KBM-7 (cell line): ENCODE data around the gene NUP153.
A peak's percentile ranks its signal among the peaks of the same experiment; 100 is the strongest.
"Not testable (repeated sequence)": the region's sequence is repeated elsewhere in the genome, so short reads cannot be mapped to it uniquely, and the experiment has no call there.

ENCODE experiments used
- DNase-seq: peaks from one replicate; pipeline ENCODE4 v3.0.0-alpha.2; 2015
- in situ Hi-C: fragments of 300-500 bp; cut with MboI; formaldehyde crosslinking; loops from 2 replicates; pipeline ENCODE4 v1.14.3; 2020; ENCODE audit warnings: low sequenced_read_pairs, low pct_unique_long_range_greater_than_20kb, mixed read lengths

The NUP153 gene

DNA sequence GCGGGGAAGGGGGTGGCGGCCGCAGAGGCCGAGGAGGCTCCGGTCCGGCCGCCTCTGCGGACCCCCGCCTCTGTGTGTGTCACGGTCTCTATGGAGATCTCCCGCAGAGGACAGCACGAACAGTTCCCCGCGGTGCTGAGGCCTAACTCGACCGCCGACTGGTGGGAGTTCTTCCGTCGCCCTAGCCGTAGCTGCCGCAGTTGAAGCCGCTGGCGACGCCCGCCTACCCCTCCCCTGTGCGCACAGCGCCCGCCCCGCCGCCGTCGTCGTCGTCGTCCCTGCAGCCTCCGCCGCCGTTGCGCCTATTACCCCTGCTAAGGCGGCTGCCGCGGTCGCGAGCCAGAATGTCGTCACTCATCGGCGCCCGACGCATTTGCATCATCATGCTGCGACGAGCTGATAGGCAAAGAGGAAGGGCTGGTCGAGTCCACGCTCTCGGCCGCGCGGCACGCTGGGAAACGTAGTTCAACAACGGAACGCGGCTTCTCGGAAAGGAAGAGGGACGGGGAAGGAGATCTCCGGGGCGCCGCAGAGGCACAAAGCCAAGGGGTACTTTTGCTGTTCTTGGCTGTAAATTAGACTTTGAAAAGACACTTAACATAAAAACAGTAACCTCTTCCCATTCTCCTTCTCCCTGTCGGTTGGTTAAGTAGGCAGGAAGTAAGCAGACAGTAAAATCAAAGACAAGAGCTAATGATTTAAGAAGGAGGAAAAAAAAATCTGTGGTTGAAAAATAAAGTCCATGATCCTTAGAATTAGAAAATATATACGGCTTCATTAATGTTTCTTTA lies at the start of gene NUP153:
TSS of gene NUP153 (minus strand) at position 346 of the 791 bp plus-strand sequence. CDS start 538 bp downstream, outside the sequence.
- DNase-seq, result peak; percentile 99
- in situ Hi-C loops, result no loop called here

DNA sequence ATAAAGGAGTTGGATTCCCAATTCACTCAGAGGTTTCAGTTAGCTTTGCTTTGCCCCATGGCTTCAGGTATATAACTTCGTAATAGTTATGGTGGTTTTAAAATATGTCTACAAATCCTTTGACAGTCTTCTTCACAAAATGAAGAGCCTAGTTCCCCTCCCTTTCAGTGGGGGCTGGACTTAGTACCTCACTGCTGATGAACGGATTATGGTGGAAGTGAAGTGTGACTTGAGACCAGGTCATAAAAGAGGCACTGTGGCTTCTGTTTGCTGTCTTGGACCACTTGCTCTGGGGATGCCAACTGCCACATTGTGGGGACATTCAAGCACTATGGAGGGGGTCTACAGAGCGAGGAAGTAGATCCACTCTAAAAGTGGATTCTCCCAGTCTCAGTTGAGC lies 47.5 kb upstream of the NUP153 start:
- DNase-seq, result peak; percentile 5

DNA sequence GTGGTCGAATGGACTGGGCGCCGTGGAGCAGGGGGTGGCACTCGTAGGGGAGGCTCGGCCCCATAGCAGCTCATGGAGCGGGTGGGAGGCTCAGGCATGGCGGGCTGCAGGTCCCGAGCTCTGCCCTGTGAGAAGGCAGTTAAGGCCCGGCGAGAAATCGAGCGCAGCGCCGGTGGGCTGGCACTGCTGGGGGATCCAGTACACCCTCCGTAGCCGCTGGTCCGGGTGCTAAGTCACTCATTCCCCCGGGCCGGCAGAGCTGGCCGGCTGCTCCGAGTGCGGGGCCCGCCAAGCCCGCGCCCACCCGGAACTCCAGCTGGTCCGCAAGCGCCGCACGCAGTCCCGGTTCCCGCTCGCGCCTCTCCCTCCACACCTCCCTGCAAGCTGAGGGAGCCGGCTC lies 38.6 kb upstream of the NUP153 start:
- DNase-seq, in situ Hi-C loops: not testable (repeated sequence)

More for the DNA sequence above, 47.5 kb upstream of the NUP153 start:
- in situ Hi-C loops, result no loop called here

DNA sequence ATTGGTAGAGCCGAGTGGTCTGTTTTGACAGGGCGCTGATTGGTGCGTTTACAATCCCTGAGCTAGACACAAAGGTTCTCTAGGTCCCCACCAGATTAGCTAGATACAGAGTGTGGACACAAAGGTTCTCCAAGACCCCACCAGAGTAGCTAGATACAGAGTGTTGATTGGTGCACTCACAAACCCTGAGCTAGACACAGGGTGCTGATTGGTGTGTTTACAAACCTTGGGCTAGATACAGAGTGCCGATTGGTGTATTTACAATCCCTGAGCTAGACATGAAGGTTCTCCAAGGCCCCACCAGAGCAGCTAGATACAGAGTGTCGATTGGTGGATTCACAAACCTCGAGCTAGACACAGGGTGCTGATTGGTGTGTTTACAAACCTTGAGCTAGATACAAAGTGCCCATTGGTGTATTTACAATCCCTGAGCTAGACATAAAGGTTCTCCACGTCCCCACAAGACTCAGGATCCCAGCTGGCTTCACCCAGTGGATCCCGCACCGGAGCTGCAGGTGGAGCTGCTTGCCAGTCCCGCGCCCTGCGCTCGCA lies 38.1 kb upstream of the NUP153 start:
- DNase-seq, in situ Hi-C loops: not testable (repeated sequence)

DNA sequence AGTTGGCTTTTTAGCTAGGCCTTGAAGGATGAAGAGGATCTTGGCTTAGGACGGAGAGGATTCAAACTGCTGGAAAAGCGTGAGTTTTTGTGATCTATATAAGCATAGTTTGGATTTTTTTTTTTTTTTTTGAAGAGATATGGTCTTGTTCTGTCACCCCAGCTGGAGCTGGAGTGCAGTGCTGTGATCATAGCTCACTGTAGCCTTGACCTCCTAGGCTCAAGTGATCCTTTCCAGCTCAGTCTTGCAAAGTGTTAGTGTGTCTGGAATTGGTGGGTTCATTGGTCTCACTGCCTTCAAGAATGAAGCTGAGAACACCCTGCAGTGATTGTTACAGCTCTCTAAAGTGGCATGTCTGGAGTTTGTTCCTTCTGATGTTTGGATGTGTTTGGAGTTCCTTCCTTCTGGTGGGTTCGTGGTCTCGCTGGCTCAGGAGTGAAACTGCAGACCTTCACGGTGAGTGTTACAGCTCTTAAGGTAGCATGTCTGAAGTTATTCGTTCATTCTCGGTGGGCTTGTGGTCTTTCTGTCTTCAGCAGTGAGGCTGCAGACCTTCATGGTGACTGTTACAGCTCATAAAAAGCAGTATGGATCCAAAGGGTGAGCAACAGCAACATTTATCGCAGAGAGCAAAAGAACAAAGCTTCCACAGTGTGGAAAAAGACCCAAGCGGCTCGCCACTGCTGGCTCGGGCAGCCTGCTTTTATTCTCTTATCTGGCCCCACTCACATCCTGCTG lies 37.5 kb upstream of the NUP153 start:
- no peak for DNase-seq
- in situ Hi-C loops, result no loop called here

DNA sequence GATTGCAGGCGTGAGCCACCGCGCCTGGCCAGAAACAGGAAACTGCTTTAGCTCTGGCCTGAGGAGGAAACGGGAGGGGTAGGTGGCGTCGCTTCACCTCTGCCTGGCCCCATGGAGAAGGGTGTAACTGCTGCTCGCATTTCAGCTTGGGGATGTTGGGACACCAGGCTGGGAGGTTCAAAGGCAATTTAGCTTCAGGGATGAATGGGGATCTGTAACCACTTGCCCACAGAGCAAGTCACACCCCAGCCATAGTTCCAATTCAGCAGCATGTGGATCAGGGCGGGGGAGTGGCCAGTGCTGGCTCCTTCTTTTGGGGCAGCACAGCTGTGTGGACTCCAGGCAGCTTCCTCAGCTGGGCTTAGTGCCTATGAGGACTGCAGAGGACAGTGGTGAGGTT lies 34.8 kb upstream of the NUP153 start:
- DNase-seq, result peak; percentile 52
- in situ Hi-C loops, result no loop called here

DNA sequence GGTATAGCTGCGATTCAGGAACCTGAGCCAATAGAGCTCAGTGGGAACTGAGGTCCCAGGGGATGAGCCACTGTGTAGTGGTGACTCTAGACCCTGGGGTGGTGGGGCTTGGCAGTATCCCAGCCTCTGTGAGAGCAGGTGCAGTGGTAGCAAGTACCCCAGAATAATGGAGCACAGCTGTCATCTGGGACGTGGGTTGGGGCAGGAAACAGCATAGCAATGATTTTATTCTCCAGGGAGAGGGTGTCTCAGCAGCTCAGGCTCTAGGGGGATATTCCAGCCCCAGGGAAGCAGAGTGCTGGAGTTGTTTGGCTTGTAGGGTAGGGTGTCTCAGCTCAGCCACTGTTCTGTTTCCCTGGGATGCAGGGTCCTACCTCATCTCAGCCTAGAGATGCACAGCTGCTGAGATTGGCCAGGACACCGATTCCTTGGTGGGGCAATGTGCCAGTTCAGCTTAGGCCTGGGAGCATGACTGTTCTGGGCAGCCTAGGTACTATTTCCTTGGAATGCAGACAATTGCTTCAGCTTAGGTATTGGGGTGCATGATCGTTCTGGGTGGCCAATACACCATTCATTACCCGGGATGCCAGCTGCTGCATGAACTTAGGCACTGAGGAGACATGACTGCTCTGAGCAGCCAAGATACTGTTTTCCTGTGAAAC lies 34.0 kb upstream of the NUP153 start:
- DNase-seq, result no peak
- in situ Hi-C loops, result no loop called here

DNA sequence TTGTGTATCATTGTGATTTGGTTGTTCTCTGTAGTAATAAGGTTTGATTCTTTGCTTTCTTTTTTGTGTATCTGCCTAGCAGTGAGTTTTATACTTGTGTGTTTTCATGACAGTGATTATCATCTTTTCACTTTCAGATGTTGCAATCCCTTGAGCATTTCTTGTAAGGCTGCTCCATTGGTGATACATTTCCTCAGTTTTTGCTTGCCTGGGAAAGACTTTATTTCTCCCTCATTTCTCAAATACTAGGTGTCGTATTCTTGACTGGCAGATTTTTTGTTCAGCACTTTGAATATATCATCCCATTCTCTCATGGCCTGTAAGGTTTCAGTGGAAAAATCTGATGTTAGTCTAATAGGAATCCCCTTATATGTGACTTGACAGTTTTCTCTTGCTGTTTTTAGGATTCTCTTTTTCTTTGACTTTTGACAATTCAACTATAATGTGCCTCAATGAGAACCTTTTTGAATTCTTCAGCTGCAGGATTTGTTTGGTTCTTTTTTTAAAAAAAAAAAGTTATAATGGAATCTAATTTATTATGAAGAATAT lies 31.1 kb upstream of the NUP153 start:
- no peak for DNase-seq
- in situ Hi-C loops, result no loop called here

DNA sequence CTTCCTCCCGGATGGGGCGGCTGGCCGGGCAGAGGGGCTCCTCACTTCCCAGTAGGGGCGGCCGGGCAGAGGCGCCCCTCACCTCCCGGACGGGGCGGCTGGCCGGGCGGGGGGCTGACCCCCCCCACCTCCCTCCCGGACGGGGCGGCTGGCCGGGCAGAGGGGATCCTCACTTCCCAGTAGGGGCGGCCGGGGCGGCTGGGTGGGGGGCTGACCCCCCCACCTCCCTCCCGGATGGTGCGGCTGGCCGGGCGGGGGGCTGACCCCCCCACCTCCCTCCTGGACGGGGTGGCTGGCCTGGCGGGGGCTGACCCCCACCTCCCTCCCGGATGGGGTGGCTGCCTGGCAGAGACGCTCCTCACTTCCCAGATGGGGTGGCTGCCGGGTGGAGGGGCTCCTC lies 28.6 kb upstream of the NUP153 start:
- DNase-seq, in situ Hi-C loops: not testable (repeated sequence)

DNA sequence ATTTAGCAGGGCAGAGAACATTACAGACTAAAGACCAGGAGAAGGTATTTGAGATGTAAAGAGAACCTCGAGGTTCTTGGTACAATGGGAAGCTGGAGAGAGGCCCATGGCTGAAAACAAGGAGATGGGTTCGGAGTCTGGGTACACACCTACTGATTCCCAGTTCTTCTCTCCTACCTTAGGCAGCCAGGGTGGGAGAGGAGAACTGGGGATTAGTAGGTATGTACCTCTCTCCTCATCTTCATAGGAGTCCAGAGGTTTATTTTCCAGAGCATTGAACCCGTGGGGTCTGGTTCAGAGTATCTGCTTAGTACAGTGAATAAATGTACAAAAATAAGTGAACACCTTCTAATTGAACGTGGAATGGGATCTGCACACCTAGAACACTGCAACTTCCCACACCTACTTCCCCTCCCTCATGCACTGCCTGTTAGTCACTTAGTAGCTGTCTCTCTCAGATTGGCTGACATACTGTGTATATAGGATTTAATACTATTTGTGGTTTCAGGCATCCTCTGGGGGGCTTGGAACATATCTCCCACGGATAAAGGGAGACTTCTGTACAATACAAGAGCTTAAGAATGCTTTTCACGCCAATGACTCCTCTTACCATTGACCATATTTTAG lies 23.5 kb upstream of the NUP153 start:
- in situ Hi-C loops, result no loop called here
- no peak for DNase-seq

DNA sequence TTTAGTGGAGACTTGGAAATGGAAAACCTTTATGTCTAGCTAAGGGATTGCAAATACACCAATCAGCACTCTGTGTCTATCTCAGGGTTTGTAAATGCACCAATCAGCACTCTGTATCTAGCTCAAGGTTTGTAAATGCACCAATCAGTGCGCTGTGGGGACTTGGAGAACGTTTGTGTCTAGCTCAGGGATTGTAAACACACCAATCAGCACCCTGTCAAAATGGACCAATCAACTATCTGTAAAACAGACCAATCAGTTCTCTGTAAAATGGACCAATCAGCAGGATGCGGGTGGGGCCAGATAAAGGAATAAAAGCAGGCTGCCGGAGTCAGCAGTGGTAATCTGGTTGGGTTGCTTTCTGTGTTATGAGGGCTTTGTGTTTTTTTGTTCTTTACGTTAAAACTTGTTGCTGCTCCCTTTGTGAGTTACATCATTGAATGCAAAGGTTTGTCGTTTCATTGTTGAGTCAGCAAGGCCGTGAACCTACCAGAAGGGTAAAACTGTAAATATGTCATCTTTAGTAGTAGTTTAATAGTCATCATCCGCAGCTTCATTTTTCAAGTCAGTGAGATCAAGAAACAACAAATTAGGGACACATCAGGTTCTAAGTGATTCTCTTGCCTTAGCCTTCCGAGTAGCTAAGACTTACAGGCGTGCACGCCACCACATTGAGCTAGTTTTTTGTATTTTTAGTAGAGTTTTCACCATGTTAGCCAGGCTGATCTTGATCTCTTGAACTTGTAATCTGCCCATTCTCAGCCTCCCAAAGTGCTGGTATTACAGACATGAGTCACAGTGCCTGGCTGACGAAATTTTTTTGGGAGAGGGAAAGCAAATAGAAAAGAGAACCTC lies 22.7 kb upstream of the NUP153 start:
- in situ Hi-C loops, result no loop called here
- no peak for DNase-seq

DNA sequence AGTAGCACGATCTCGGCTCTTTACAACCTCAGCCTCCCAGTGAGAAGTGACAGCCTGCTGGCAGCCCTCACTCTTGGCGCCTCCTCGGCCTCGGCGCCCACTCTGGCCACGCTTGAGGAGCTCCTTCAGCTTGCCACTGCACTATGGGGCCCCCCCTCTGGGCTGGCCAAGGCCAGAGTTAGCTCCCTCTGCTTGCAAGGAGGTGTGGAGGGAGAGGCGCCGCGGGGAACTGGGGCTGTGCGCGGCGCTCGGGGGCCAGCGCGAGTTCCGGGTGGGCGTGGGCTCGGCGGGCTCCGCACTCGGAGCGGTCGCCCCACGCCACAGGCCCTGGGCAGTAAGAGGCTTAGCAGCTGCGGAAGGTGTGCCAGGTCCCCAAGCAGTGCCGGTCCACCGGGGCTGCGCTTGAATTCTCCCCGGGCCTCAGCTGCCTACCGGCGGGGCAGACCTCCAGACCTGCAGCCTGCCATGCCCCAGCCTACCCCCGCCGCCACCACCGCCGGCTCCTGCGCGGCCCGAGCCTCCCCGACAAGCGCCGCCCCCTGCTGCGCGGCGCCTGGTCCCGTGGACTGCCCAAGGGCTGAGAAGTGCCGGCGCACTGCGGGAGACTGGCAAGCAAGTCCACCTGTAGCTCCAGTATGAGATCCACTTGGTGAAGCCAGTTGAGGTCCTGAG lies 22.0 kb upstream of the NUP153 start:
- DNase-seq, result no peak
- in situ Hi-C loops, result no loop called here

DNA sequence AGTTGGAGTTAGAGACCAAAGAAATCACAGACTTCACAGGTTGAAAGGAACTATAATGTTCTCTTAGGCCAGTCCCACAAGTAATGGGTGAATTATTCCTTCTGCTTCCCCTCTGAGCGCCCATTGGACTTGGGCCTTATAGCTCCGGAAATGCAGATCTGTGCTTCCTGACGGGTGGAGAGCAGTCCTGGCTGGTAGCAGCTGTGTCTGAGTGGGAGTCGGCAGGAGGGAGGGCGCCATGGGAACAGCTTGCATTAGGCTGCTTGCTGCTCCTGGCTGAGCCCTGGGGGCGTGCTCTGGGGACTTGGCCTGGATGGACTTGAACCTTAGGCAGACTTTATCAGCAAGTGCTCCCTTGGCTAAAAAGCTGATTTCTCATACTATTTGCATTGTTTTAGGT lies 18.4 kb upstream of the NUP153 start:
- in situ Hi-C loops, result no loop called here
- DNase-seq, result peak; percentile 91

DNA sequence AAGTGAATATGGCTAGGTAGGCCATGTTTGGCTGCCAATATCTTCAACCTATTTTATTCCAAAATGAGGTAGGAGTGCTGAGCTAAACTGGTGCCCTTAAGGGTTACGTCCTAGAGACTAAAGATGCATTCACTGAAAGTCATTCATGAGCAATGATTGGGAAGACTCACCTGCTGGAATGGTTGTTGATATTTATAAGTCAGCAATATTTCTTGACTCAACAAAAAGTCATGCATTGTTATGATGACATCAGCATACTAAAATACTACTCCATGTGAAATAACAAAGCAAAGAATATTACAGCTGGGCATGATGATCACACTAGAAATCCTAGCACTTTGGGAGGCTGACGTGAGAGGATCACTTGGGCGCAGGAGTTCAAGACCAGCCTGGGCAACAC lies 17.6 kb upstream of the NUP153 start:
- in situ Hi-C loops, result no loop called here

DNA sequence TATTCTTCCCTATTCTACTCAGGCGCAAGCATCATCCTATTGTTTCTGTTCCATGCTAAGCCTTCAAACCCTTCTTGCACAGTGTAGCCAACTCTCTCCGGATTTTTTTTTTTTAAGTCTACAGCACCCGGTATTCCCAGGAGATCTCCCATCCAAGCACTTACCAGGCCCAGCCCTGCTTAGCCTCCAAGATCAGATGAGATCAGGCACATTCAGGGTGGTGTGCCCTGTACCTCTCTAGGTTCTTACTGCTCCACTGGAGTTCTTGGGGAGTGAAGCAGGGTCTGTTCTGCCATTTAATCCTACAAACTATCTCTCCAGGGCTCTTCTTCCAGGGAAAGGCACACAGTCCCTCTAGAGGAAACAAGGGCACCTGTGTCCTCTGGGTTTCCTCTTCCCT lies 14.9 kb upstream of the NUP153 start:
- in situ Hi-C loops, result no loop called here
- no peak for DNase-seq

More for the DNA sequence above, 17.6 kb upstream of the NUP153 start:
- DNase-seq, result no peak

DNA sequence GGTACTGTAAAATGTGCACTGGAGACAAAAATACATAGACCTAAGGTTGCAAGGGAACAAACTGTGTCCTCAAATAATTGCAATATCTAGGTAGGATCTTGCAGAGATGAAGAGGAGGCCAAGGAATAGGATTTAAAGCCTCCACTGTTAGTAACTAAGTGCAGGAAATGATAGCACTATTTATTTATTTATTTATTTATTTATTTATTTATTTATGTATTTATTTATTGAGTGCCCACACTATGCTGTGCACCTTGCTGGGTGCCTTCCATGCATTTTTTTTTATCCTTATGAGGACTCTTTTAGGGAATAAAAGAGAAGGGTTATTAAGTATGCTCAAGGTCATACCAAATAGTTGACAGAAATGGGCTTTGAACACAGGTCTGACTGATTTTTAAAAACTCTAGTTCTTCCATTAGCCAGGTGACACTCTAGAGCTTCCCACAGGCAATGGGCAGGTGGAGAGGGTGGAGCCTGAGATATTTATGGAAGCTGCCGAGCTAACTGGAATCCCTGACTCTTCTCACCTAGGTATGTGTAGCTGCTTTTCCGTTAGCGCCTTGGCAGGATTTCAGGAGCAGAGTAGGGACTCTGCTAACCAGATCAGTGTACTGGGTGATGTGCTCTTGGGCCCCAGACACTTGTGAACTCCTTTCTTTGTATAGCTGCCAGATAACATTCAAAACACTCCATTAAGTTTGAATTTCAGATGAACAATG lies 12.8 kb upstream of the NUP153 start:
- in situ Hi-C loops, result no loop called here
- no peak for DNase-seq

DNA sequence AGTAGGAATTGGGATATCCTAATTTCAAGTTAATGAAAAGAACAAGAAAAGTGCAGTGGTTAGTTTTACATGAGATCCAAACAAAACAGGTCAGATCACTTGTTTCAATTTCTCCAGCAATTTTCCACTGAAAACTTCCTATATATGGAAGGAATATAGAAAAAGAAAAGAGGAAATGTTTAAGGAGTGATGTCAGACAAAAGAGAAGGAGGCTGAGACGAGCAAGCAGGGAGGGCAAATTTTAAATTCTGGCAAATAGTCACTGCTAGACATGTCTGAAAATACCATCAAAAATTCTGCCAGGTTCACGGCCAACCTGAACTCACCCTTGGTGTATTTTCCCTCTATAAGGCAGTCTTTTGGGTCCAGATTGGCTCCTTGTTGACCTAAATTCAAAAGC lies 9.5 kb upstream of the NUP153 start:
- in situ Hi-C loops, result no loop called here
- no peak for DNase-seq
